Left ventricle myocardium inferior (tissue), 1 donor: Measurements from ENCODE around the gene SLC49A3. TPM values are rescaled to one million over a fixed set of nuclear protein-coding genes. Genes with fewer than 3 reads are reported as not detected.
A peak's percentile ranks its signal among the peaks of the same experiment; 100 is the strongest.
"Not testable (repeated sequence)": the region's sequence is repeated elsewhere in the genome, so short reads cannot be mapped to it uniquely, and the experiment has no call there.

ENCODE experiments used
- DNase-seq: peaks from one replicate; pipeline ENCODE4 v3.0.0-alpha.2; 2020
- H3K27ac ChIP-seq: fragments of 200-600 bp; replicated peaks from 2 replicates; pipeline ENCODE4 v1.8.0; 2021
- H3K27me3 ChIP-seq: fragments of 200-600 bp; 2 replicates; pipeline ENCODE4 v1.8.0; 2021; ENCODE audit warnings: low read depth
- H3K36me3 ChIP-seq: fragments of 200-600 bp; 2 replicates; pipeline ENCODE4 v1.8.0; 2021
- H3K4me1 ChIP-seq: fragments of 200-600 bp; 2 replicates; pipeline ENCODE4 v1.8.0; 2021
- H3K4me3 ChIP-seq: fragments of 200-600 bp; 2 replicates; pipeline ENCODE4 v1.8.0; 2021; ENCODE audit warnings: mild to moderate bottlenecking, moderate library complexity
- H3K9me3 ChIP-seq: fragments of 200-600 bp; replicated peaks from 2 replicates; pipeline ENCODE4 v1.8.0; 2021
- intact Hi-C: fragments of 100-400 bp; cut with micrococcal nuclease; formaldehyde crosslinking; loops from one replicate; pipeline ENCODE4 v1.11.0; 2022
- total RNA-seq: library from RNA; stranded (reverse); fragmentation: NEBNext Ultra II Directional; extraction: Animal tissue kit (Norgen Biotek cat#: 25700); gene quantifications from one replicate; pipeline ENCODE4 v1.2.1, GENCODE V29; 2021
- TF ChIP-seq, protein P1 (sequence below): fragments of 200-600 bp; IDR thresholded peaks from 2 replicates; pipeline ENCODE4 v1.8.0; 2021; ENCODE audit warnings: antibody characterized with exemption, mild to moderate bottlenecking, borderline replicate concordance
- donor health status: DM: no; HTN: yes; CAD: no; lungs with severe emphysema.

The SLC49A3 gene
- total RNA-seq, 1 donor from 2014 or later: 12.0 TPM

DNA sequence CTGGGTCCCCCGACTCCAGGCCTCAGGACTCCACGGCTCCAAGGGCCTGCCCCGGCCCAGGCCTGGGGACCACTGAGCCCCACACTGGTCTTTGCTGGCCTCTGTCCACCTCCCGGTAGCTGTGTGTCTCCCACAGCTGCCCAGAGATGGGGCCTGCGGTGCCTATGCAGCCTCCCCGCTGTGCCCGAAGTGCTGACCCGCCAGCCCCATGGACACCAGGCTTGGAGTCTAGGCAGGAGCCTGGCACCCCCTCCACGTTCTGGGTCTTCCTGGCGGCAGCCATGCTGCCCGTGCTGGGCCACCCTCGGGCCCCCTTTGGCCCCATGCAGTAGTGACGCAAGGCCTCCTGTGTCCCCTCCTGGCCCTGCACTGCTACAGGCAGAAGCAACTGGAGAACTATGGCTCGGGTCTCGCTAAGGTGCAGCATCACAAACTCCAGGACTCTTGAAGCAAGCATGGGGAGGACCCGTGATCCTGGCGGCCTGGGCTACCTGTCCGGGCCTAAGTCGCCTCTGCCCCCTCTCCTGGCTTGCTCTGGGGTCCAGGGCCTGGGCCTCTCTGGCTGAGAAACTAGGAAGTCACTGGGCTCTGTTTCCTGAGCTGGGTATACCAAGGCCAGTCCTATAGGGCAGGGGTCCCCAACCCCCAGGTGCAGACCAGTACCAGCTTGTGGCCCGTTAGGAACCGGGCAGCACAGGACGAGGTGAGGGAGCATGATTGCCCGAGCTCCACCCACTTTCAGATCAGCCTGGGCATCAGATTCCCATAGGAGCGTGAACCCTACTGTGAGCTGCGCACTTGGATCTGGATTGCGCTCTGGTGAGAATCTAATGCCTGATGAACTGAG lies 13.7 kb downstream of the SLC49A3 start:
- Histone ChIP-seq H3K9me3 (no peaks in the 10 kb centered on the region), H3K27ac (peak overlapping the region; percentile 93), H3K4me1 (peaks cover 40% of the 10 kb centered on the region), H3K27me3 (no peaks in the 10 kb centered on the region), H3K4me3 (peak overlapping the region; percentile 87), H3K36me3 (peaks cover 28% of the 10 kb centered on the region)
- TF ChIP-seq, protein P1, sequence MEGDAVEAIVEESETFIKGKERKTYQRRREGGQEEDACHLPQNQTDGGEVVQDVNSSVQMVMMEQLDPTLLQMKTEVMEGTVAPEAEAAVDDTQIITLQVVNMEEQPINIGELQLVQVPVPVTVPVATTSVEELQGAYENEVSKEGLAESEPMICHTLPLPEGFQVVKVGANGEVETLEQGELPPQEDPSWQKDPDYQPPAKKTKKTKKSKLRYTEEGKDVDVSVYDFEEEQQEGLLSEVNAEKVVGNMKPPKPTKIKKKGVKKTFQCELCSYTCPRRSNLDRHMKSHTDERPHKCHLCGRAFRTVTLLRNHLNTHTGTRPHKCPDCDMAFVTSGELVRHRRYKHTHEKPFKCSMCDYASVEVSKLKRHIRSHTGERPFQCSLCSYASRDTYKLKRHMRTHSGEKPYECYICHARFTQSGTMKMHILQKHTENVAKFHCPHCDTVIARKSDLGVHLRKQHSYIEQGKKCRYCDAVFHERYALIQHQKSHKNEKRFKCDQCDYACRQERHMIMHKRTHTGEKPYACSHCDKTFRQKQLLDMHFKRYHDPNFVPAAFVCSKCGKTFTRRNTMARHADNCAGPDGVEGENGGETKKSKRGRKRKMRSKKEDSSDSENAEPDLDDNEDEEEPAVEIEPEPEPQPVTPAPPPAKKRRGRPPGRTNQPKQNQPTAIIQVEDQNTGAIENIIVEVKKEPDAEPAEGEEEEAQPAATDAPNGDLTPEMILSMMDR: no peak
- intact Hi-C loops: no loop called here
- peak; percentile 33 for DNase-seq

DNA sequence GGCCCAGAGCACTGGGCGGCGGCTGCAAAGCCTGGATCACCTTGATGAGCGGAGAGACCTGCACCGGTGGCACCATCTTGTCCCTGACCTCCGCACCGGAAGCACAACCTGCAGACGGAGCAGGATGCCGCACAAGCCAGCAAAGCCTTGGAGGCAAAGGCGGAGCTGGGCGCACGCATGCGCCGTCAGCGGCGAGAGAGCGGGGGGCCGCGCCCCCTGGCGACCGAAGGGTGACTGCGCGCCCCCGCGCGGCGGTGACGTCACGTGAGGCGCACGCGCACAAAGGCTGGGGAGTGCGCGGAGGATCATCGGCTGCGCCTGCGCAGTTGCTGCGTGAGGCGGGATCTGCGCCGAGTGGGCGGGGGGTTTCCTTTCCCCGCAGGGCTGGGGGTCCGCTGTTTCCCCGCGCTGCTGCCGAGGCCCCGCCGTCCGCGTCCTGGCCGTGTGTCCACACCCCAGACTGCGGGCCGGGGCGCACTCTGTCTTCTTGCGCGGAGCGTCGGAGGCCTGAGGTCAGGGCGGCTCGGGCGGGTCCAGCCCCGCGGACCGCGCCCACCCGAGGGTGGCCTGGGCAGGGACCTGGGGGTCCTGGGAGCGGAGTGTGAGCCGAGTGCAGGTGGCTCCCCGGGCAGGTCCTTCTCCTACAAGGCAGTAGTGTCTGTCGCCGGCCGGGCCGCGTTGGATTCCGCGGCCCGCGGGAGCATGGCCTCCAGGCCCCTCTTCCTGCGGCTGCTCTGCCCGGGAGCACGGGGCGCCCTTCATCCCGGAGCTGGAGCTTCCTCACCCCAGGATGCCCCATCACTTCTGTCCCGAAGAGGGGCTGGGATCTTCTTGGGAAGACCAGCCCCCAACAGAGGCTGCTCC lies 14.5 kb downstream of the SLC49A3 start, which contains the start of the genes ATP5ME and MYL5:
Gene ATP5ME, minus strand, starts transcription at position 105 of the 864 bp plus-strand sequence. Its CDS starts 29 bp downstream, at position 76.
Gene MYL5, plus strand, starts transcription at position 371 of the 864 bp plus-strand sequence. CDS start 3,485 bp downstream, outside the sequence.
- TF ChIP-seq, protein P1: peak; percentile 92
- peak within 1 kb of the TSS; percentile 87 for H3K4me3 ChIP-seq
- H3K4me1 ChIP-seq: peaks cover 39% of the 10 kb centered on the region
- H3K36me3 ChIP-seq: peaks cover 28% of the 10 kb centered on the region
- peak; percentile 96 for DNase-seq
- H3K9me3 ChIP-seq: no peaks in the 10 kb centered on the region
- peak within 1 kb of the TSS; percentile 93 for H3K27ac ChIP-seq
- intact Hi-C loops: no loop called here
- H3K27me3 ChIP-seq: no peaks in the 10 kb centered on the region

DNA sequence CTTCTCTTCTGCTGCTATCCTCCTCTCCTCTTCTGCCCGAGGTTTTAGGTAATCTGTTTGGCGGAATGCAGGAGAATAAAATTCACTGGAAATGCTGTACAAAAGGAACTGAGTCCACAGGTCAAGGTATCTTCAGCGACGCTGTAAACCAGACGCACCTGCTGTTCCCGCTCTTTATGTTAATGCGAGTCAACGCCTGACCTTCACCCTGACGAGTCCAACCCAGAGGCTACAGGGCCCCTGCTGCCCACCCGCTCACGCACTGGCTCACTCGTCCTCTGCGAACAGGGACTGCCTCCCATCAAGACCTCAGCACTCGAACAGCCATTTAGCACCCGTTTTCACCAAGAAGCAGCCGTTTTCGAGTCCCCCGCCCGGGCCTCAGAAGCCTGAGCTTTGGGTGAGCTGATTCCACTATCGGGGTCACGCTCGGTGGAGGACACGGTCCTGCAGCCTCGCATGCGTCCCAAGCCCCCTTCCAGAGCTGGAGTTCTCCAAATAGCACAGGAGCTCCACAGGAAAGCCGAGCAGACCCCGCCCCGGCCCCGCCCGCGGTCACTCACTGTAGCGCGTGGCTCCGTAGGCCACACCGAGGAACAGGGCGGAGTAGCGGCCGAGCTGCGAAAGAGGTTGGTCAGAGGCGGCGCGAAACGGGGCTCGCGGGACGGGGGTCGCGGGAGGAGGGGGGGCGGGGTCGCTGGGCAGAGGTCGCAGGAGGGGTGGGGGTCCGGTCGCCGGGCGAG lies 15.4 kb downstream of the SLC49A3 start:
- H3K4me1 ChIP-seq: peaks cover 39% of the 10 kb centered on the region
- no peaks in the 10 kb centered on the region for H3K9me3 ChIP-seq
- H3K4me3 ChIP-seq: peak overlapping the region; percentile 87
- TF ChIP-seq, protein P1: no peak
- peaks cover 28% of the 10 kb centered on the region for H3K36me3 ChIP-seq
- H3K27ac ChIP-seq: peak overlapping the region; percentile 93
- intact Hi-C loops: no loop called here
- no peaks in the 10 kb centered on the region for H3K27me3 ChIP-seq
- DNase-seq: peak; percentile 61

DNA sequence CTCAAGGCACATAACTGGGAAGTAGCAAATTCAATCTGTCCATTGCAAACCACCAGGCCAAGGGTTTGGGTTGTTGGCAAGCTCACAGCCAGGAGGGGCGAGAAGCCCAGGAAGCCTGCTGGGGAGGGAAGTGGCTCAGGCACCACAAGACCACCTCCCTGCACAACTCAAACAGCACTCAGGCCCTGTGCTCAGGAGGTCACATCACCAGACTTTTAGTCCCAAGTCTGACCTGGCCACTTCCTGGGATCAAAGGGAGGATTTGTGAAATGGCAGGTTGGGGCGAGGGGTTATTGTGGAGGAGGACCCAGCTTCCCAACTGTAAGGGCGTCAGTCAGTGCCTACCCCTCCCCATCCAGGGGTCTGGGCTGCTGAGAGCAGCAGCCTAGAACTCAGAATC lies 17.2 kb downstream of the SLC49A3 start:
- Histone ChIP-seq H3K9me3 (no peaks in the 10 kb centered on the region), H3K27me3 (no peaks in the 10 kb centered on the region), H3K4me3 (no peak overlapping the region), H3K4me1 (peaks cover 39% of the 10 kb centered on the region), H3K27ac (no peak overlapping the region), H3K36me3 (peaks cover 28% of the 10 kb centered on the region)
- intact Hi-C loops: no loop called here
- no peak for DNase-seq
- TF ChIP-seq, protein P1: no peak

DNA sequence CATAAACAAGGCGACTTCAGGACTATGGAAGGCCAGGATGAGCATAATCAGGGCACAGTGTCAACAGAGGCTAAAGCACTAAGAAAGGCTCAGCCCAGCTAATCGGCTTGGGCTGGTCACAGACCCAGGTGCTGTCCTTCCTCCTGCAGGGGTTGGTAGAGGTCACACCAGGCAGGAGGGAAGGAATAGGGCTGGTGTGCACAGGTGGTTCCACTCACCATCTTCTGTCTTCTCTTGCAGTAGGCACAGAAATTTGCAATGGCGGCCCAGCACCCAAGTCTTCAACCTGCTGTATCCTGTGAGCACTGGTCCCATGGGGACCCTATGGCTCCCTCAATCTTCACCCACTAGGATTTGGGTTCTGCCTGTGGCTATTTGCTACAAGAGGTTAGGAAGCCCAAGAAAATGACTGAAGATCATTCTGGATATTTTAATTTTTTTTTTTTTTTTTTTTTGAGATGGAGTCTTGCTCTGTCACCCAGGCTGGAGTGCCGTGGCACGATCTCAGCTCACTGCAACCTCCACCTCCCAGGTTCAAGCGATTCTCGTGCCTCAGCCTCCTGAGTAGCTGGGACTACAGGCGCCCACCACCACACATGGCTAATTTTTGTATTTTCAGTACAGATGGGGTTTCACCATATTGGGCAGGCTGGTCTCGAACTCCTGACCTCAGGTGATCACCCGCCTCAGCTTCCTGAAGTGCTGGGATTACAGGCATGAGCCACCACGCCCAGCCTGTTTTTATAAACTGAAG lies 19.0 kb downstream of the SLC49A3 start:
- Histone ChIP-seq H3K36me3 (peaks cover 28% of the 10 kb centered on the region), H3K4me1 (peaks cover 23% of the 10 kb centered on the region)
- H3K27ac ChIP-seq, intact Hi-C loops, H3K27me3 ChIP-seq, DNase-seq, H3K4me3 ChIP-seq, H3K9me3 ChIP-seq: not testable (repeated sequence)

DNA sequence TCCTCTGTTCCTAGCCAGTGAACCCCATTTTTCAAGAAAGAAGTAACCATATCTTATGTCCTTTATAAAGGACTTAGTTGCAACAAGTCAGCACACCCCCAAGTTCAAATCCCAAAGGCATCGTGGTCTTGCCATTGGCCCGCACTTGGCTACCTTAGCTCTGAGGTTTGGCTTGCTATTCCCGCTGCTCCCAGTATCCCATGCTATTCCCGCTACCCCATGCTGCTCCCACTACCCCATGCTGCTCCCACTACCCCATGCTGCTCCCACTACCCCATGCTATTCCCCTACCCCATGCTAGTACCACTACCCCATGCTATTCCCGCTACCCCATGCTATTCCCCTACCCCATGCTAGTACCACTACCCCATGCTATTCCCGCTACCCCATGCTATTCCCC lies 20.7 kb downstream of the SLC49A3 start:
- DNase-seq, H3K4me3 ChIP-seq, intact Hi-C loops, H3K27ac ChIP-seq, H3K9me3 ChIP-seq: not testable (repeated sequence)
- Histone ChIP-seq H3K4me1 (peaks cover 18% of the 10 kb centered on the region), H3K27me3 (peaks cover 14% of the 10 kb centered on the region), H3K36me3 (peaks cover 28% of the 10 kb centered on the region)
